ENCODE measurements around the gene HSF4.
A peak's percentile ranks its signal among the peaks of the same experiment; 100 is the strongest.

Gene HSF4, protein sequence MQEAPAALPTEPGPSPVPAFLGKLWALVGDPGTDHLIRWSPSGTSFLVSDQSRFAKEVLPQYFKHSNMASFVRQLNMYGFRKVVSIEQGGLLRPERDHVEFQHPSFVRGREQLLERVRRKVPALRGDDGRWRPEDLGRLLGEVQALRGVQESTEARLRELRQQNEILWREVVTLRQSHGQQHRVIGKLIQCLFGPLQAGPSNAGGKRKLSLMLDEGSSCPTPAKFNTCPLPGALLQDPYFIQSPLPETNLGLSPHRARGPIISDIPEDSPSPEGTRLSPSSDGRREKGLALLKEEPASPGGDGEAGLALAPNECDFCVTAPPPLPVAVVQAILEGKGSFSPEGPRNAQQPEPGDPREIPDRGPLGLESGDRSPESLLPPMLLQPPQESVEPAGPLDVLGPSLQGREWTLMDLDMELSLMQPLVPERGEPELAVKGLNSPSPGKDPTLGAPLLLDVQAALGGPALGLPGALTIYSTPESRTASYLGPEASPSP

DNA sequence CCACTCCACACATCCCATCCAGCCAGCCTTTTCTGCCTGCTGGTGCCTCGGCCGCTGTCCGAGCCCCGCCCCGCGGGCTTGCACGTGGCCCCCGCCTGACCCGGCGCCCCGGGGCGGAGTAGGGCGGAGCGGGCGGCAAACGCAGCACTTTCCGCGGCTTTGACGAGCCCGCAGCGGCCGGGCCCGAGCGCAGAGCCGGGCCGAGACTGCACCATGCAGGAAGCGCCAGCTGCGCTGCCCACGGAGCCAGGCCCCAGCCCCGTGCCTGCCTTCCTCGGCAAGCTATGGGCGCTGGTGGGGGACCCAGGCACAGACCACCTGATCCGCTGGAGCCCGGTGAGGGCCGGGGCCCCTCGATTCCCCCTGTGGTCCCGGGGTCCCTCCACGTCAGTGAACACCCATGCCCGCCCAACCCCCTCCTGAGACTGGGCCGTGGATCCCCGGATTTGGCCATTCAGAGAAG lies at the start of gene HSF4:
Gene HSF4 (plus strand): TSS at position 147 of the 463 bp plus-strand sequence. CDS start 67 bp downstream, at position 214.
- H3K79me2 ChIP-seq (ENCODE audit: insufficient read depth, low read length) = peaks cover under 1% of the 10 kb centered on the region; the same call in 1 of the 2 replicates
- H3K4me1 ChIP-seq (ENCODE audit: insufficient read depth, low read length, poor library complexity, severe bottlenecking) = peaks cover 7% of the 10 kb centered on the region
- H3F3A ChIP-seq (ENCODE audit: low read depth) = no peaks in the 10 kb centered on the region
- H3K9ac ChIP-seq (ENCODE audit: low read depth, low read length, poor library complexity, severe bottlenecking) = no peak within 1 kb of the TSS
- no peaks in the 10 kb centered on the region for H3K27me3 ChIP-seq (ENCODE audit: insufficient read depth, low read length, poor library complexity, severe bottlenecking)
- no peaks in the 10 kb centered on the region for H3K9me2 ChIP-seq (replicated peaks; ENCODE audit: low read depth, low read length)
- H3K36me3 ChIP-seq (ENCODE audit: insufficient read depth, low read length) = no peaks in the 10 kb centered on the region
- H3K9me3 ChIP-seq (ENCODE audit: insufficient read depth, low read depth, low read length) = no peaks in the 10 kb centered on the region
- H4K20me1 ChIP-seq (ENCODE audit: insufficient read depth, low read length, poor library complexity, severe bottlenecking) = no peaks in the 10 kb centered on the region
- no peak for TF ChIP-seq EZH2phosphoT487 (IDR thresholded peaks at IDR 0.05; ENCODE audit: borderline replicate concordance)
- TF ChIP-seq, protein P1, sequence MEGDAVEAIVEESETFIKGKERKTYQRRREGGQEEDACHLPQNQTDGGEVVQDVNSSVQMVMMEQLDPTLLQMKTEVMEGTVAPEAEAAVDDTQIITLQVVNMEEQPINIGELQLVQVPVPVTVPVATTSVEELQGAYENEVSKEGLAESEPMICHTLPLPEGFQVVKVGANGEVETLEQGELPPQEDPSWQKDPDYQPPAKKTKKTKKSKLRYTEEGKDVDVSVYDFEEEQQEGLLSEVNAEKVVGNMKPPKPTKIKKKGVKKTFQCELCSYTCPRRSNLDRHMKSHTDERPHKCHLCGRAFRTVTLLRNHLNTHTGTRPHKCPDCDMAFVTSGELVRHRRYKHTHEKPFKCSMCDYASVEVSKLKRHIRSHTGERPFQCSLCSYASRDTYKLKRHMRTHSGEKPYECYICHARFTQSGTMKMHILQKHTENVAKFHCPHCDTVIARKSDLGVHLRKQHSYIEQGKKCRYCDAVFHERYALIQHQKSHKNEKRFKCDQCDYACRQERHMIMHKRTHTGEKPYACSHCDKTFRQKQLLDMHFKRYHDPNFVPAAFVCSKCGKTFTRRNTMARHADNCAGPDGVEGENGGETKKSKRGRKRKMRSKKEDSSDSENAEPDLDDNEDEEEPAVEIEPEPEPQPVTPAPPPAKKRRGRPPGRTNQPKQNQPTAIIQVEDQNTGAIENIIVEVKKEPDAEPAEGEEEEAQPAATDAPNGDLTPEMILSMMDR (conservative IDR thresholded peaks at IDR 0.05; ENCODE audit: low read length) = no peak
- H2AFZ ChIP-seq (ENCODE audit: low read length) = no peak within 1 kb of the TSS
- H3K4me3 ChIP-seq (ENCODE audit: low read length, poor library complexity, severe bottlenecking) = no peak within 1 kb of the TSS
- H3K4me2 ChIP-seq (ENCODE audit: low read depth, low read length, poor library complexity, severe bottlenecking) = no peak within 1 kb of the TSS

DNA sequence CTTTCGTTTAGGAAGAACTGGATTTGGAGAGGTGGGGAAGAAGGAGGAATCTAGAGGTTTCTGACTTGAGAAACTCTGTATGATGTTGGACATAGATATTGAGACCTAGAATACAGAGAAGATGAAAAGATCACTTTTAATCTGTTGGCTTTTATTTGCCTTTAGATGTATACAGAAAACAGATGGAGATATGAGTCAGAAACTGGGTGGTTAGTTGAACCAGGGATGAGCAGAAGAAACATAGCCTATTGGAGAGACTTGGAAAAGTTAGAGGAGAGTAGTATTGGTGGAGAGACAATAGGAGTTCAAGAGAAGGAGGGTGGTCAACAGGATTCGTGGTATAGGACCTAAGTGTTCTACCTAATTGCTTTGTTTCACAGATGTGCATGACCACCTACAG lies 49.8 kb upstream of the HSF4 start:
- Histone ChIP-seq H4K20me1 (ENCODE audit: insufficient read depth, low read length, poor library complexity, severe bottlenecking) (no peaks in the 10 kb centered on the region), H3K9ac (ENCODE audit: low read depth, low read length, poor library complexity, severe bottlenecking) (no peak overlapping the region), H3K79me2 (ENCODE audit: insufficient read depth, low read length) (peaks cover 57% of the 10 kb centered on the region), H3K4me3 (ENCODE audit: low read length, poor library complexity, severe bottlenecking) (no peak overlapping the region), H3K4me2 (ENCODE audit: low read depth, low read length, poor library complexity, severe bottlenecking) (peak overlapping the region; percentile 18), H3K9me2 (replicated peaks; ENCODE audit: low read depth, low read length) (no peaks in the 10 kb centered on the region), H3F3A (ENCODE audit: low read depth) (no peaks in the 10 kb centered on the region), H3K4me1 (ENCODE audit: insufficient read depth, low read length, poor library complexity, severe bottlenecking) (peaks cover 32% of the 10 kb centered on the region), H3K27me3 (ENCODE audit: insufficient read depth, low read length, poor library complexity, severe bottlenecking) (no peaks in the 10 kb centered on the region), H2AFZ (ENCODE audit: low read length) (no peak overlapping the region), H3K9me3 (ENCODE audit: insufficient read depth, low read depth, low read length) (no peaks in the 10 kb centered on the region), H3K36me3 (ENCODE audit: insufficient read depth, low read length) (no peaks in the 10 kb centered on the region; the same call in 1 of the 2 replicates)
- TF ChIP-seq, protein P1 (conservative IDR thresholded peaks at IDR 0.05; ENCODE audit: low read length) = no peak
- TF ChIP-seq EZH2phosphoT487 (IDR thresholded peaks at IDR 0.05; ENCODE audit: borderline replicate concordance) = no peak

DNA sequence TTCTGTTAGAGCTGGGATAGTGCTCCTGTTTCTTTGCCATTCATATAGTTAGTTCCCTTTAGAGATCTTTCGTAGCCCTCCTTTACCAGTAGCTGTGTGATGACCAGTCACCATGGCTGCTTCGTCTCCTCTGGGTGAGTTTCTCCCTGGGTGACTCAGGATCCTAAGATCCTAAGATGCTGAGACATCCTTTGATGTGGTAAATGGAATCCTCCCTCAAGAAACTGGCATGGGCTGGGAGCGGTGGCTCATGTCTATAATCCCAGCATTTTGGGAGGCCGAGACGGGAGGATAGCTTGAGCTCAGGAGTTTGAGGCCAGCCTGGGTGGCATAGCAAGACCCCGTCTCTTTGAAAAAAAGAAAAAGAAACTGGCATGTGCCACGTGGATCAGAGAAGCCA lies 48.9 kb upstream of the HSF4 start:
- no peak overlapping the region for H3K9ac ChIP-seq (ENCODE audit: low read depth, low read length, poor library complexity, severe bottlenecking)
- H3K4me1 ChIP-seq (ENCODE audit: insufficient read depth, low read length, poor library complexity, severe bottlenecking) = peaks cover 27% of the 10 kb centered on the region
- H3K9me3 ChIP-seq (ENCODE audit: insufficient read depth, low read depth, low read length) = no peaks in the 10 kb centered on the region
- no peak overlapping the region for H3K4me2 ChIP-seq (ENCODE audit: low read depth, low read length, poor library complexity, severe bottlenecking)
- H3K27me3 ChIP-seq (ENCODE audit: insufficient read depth, low read length, poor library complexity, severe bottlenecking) = no peaks in the 10 kb centered on the region
- H4K20me1 ChIP-seq (ENCODE audit: insufficient read depth, low read length, poor library complexity, severe bottlenecking) = no peaks in the 10 kb centered on the region
- H3K36me3 ChIP-seq (ENCODE audit: insufficient read depth, low read length) = peaks cover 2% of the 10 kb centered on the region; the same call in 1 of the 2 replicates
- no peaks in the 10 kb centered on the region for H3K9me2 ChIP-seq (replicated peaks; ENCODE audit: low read depth, low read length)
- peaks cover 49% of the 10 kb centered on the region for H3K79me2 ChIP-seq (ENCODE audit: insufficient read depth, low read length)
- TF ChIP-seq, protein P1 (conservative IDR thresholded peaks at IDR 0.05; ENCODE audit: low read length) = no peak
- no peak for TF ChIP-seq EZH2phosphoT487 (IDR thresholded peaks at IDR 0.05; ENCODE audit: borderline replicate concordance)
- H3F3A ChIP-seq (ENCODE audit: low read depth) = no peaks in the 10 kb centered on the region
- H2AFZ ChIP-seq (ENCODE audit: low read length) = no peak overlapping the region
- no peak overlapping the region for H3K4me3 ChIP-seq (ENCODE audit: low read length, poor library complexity, severe bottlenecking)

Measured in Loucy (cell line).